K562 (cell line): ENCODE results near the gene UTS2R. TPM values are rescaled to one million over a fixed set of nuclear protein-coding genes. Genes with fewer than 3 reads are reported as not detected.
A peak's percentile ranks its signal among the peaks of the same experiment; 100 is the strongest.

Experiments used
- HMGXB4 ChIP-seq: sonication (generic); formaldehyde crosslinking; IDR thresholded peaks from 2 replicates; pipeline ENCODE4 v1.8.1; 2023; ENCODE audit warnings: mild to moderate bottlenecking, missing genetic modification reagents
- MYC ChIP-seq, 2 experiments: fragments of 250-450 bp in 1 of 2; sonication (Bioruptor Pico) in 1 of 2; IDR thresholded peaks; 2 replicates each; pipeline versions ENCODE4 v1.5.1 to v1.6.1; 2012 to 2021; ENCODE audit warnings: low read depth in 2 of 2, borderline replicate concordance in 1 of 2, improper control_type of control experiment in 1 of 2, low read length in 1 of 2, mild to moderate bottlenecking in 1 of 2, moderate library complexity in 1 of 2
- NR2C2 ChIP-seq, 2 experiments: fragments of 200-800 bp in 1 of 2; sonication (Bioruptor generic) in 1 of 2; sonication (generic) in 1 of 2; formaldehyde crosslinking in 1 of 2; IDR thresholded peaks; 2 replicates each; pipeline versions ENCODE4 v1.6.1 to v1.8.0; 2016 to 2022; ENCODE audit warnings: mild to moderate bottlenecking in 1 of 2, missing compliant biosample characterization in 1 of 2, missing genetic modification characterization in 1 of 2, missing genetic modification reagents in 1 of 2
- THAP7 ChIP-seq: fragments of 250-450 bp; sonication (Bioruptor Pico); IDR thresholded peaks from 2 replicates; pipeline ENCODE4 v1.5.0; 2021
- XRCC5 ChIP-seq: fragments of 200-400 bp; formaldehyde crosslinking; IDR thresholded peaks from 2 replicates; pipeline ENCODE4 v1.6.1; 2017; ENCODE audit warnings: low read depth, mild to moderate bottlenecking, low read length
- polyA plus RNA-seq, 8 experiments: library from polyadenylated mRNA; depleted of rRNA in 4 of 8; stranded (reverse) in 5 of 8; unstranded in 3 of 8; fragments of >200 nt; fragmentation: Nextera tagmentation in 2 of 8; fragmentation: Illumina TruSeq in 1 of 8; extraction: Ambion mirVana in 2 of 8; extraction: Trizol in 1 of 8; gene quantifications; 2 replicates each; pipeline versions ENCODE4 v1.2.1 to v1.2.3, GENCODE V29; 2011 to 2014; ENCODE audit warnings: inconsistent platforms in 1 of 8, missing spikeins in 1 of 8
- total RNA-seq, 7 experiments: library from RNA; depleted of rRNA in 6 of 7; stranded (reverse); fragments of >200 nt in 6 of 7; fragmentation: Illumina TruSeq in 2 of 7; extraction: Trizol in 2 of 7; gene quantifications; 2 replicates each; pipeline versions ENCODE4 v1.2.1 to v1.2.3, GENCODE V29; 2011 to 2021; ENCODE audit warnings: low replicate concordance in 1 of 7
- TF ChIP-seq, protein P1 (sequence below): fragments of 450-650 bp; IDR thresholded peaks from 2 replicates; pipeline ENCODE4 v1.6.1; 2017; ENCODE audit warnings: antibody characterized with exemption, mild to moderate bottlenecking
- TF ChIP-seq, protein P2 (sequence below): fragments of 450-650 bp; IDR thresholded peaks from 2 replicates; pipeline ENCODE4 v1.6.1; 2018; ENCODE audit not compliant: partially characterized antibody

UTS2R gene
- total and polyA plus RNA-seq, 9 of the 15 experiments (the other 6 are each of a cell fraction or from before 2014, with no cell fraction given), result 0.22 TPM; not detected in 8

- TF ChIP-seq, protein P1, sequence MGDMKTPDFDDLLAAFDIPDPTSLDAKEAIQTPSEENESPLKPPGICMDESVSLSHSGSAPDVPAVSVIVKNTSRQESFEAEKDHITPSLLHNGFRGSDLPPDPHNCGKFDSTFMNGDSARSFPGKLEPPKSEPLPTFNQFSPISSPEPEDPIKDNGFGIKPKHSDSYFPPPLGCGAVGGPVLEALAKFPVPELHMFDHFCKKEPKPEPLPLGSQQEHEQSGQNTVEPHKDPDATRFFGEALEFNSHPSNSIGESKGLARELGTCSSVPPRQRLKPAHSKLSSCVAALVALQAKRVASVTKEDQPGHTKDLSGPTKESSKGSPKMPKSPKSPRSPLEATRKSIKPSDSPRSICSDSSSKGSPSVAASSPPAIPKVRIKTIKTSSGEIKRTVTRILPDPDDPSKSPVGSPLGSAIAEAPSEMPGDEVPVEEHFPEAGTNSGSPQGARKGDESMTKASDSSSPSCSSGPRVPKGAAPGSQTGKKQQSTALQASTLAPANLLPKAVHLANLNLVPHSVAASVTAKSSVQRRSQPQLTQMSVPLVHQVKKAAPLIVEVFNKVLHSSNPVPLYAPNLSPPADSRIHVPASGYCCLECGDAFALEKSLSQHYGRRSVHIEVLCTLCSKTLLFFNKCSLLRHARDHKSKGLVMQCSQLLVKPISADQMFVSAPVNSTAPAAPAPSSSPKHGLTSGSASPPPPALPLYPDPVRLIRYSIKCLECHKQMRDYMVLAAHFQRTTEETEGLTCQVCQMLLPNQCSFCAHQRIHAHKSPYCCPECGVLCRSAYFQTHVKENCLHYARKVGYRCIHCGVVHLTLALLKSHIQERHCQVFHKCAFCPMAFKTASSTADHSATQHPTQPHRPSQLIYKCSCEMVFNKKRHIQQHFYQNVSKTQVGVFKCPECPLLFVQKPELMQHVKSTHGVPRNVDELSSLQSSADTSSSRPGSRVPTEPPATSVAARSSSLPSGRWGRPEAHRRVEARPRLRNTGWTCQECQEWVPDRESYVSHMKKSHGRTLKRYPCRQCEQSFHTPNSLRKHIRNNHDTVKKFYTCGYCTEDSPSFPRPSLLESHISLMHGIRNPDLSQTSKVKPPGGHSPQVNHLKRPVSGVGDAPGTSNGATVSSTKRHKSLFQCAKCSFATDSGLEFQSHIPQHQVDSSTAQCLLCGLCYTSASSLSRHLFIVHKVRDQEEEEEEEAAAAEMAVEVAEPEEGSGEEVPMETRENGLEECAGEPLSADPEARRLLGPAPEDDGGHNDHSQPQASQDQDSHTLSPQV, result peak; percentile 92
- TF ChIP-seq THAP7, result no peak
- peak; percentile 47; the same call in 1 of the 2 replicates for TF ChIP-seq NR2C2 (CRISPR knock-in tag; IDR thresholded peaks at IDR 0.05)
- TF ChIP-seq NR2C2 (tag; IDR thresholded peaks at IDR 0.05), result no peak
- peak; percentile 90 for TF ChIP-seq MYC (IDR thresholded peaks at IDR 0.05; ENCODE audit: low read depth, low read length)
- no peak for TF ChIP-seq MYC (CRISPR knock-in tag; IDR thresholded peaks at IDR 0.05; ENCODE audit: borderline replicate concordance, low read depth)
- TF ChIP-seq, protein P2, sequence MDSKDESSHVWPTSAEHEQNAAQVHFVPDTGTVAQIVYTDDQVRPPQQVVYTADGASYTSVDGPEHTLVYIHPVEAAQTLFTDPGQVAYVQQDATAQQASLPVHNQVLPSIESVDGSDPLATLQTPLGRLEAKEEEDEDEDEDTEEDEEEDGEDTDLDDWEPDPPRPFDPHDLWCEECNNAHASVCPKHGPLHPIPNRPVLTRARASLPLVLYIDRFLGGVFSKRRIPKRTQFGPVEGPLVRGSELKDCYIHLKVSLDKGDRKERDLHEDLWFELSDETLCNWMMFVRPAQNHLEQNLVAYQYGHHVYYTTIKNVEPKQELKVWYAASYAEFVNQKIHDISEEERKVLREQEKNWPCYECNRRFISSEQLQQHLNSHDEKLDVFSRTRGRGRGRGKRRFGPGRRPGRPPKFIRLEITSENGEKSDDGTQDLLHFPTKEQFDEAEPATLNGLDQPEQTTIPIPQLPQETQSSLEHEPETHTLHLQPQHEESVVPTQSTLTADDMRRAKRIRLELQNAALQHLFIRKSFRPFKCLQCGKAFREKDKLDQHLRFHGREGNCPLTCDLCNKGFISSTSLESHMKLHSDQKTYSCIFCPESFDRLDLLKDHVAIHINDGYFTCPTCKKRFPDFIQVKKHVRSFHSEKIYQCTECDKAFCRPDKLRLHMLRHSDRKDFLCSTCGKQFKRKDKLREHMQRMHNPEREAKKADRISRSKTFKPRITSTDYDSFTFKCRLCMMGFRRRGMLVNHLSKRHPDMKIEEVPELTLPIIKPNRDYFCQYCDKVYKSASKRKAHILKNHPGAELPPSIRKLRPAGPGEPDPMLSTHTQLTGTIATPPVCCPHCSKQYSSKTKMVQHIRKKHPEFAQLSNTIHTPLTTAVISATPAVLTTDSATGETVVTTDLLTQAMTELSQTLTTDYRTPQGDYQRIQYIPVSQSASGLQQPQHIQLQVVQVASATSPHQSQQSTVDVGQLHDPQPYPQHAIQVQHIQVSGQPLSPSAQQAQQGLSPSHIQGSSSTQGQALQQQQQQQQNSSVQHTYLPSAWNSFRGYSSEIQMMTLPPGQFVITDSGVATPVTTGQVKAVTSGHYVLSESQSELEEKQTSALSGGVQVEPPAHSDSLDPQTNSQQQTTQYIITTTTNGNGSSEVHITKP, result no peak
- peak; percentile 60 for TF ChIP-seq HMGXB4 (CRISPR knock-in tag)
- TF ChIP-seq XRCC5, result no peak
Measured at GRCh38 chr17:82358465-82359350, 12.9 kb upstream of the UTS2R start, which contains the start of gene TEX19 (continued).
